ENCODE results near the gene PIP5K1B.

- TF ChIP-seq CTCF (IDR thresholded peaks at IDR 0.05; ENCODE audit: low read length): no peak
- no peak for TF ChIP-seq EZH2phosphoT487 (IDR thresholded peaks at IDR 0.05; ENCODE audit: low read length)
These were observed 296.9 kb downstream of the PIP5K1B start for GRCh38 chr9:69001921-69002320.

Data from MM.1S (cell line).